K562 (cell line): ENCODE results near the gene LRRC26. TPM values are rescaled to one million over a fixed set of nuclear protein-coding genes. Genes with fewer than 3 reads are reported as not detected.

ENCODE experiments used
- KDM4B ChIP-seq, 2 experiments: fragments of 450-650 bp in 1 of 2; sonication (generic) in 1 of 2; IDR thresholded peaks; 2 replicates each; pipeline ENCODE4 v1.6.1; 2016 to 2017; ENCODE audit warnings: borderline replicate concordance in 2 of 2, antibody characterized with exemption in 1 of 2, low read depth in 1 of 2, mild to moderate bottlenecking in 1 of 2
- KLF13 ChIP-seq: fragments of 450-650 bp; IDR thresholded peaks from 2 replicates; pipeline ENCODE4 v1.6.1; 2016; ENCODE audit warnings: missing genetic modification characterization, low read depth, mild to moderate bottlenecking, missing compliant biosample characterization, moderate library complexity, borderline replicate concordance
- POLR2G ChIP-seq: fragments of 200-400 bp; formaldehyde crosslinking; IDR thresholded peaks from 2 replicates; pipeline ENCODE4 v1.6.1; 2017; ENCODE audit warnings: low read depth, mild to moderate bottlenecking, antibody characterized with exemption, low read length, moderate library complexity
- RBFOX2 ChIP-seq: fragments of 200-400 bp; formaldehyde crosslinking; IDR thresholded peaks from 2 replicates; pipeline ENCODE4 v1.6.1; 2017; ENCODE audit warnings: low read depth, mild to moderate bottlenecking, low read length, moderate library complexity
- polyA plus RNA-seq, 8 experiments: library from polyadenylated mRNA; depleted of rRNA in 4 of 8; stranded (reverse) in 5 of 8; unstranded in 3 of 8; fragments of >200 nt; fragmentation: Nextera tagmentation in 2 of 8; fragmentation: Illumina TruSeq in 1 of 8; extraction: Ambion mirVana in 2 of 8; extraction: Trizol in 1 of 8; gene quantifications; 2 replicates each; pipeline versions ENCODE4 v1.2.1 to v1.2.3, GENCODE V29; 2011 to 2014; ENCODE audit warnings: inconsistent platforms in 1 of 8, missing spikeins in 1 of 8
- total RNA-seq, 7 experiments: library from RNA; depleted of rRNA in 6 of 7; stranded (reverse); fragments of >200 nt in 6 of 7; fragmentation: Illumina TruSeq in 2 of 7; extraction: Trizol in 2 of 7; gene quantifications; 2 replicates each; pipeline versions ENCODE4 v1.2.1 to v1.2.3, GENCODE V29; 2011 to 2021; ENCODE audit warnings: low replicate concordance in 1 of 7
- TF ChIP-seq, protein P1 (sequence below), 2 experiments: fragments of 450-650 bp in 1 of 2; sonication (generic) in 1 of 2; formaldehyde crosslinking in 1 of 2; IDR thresholded peaks; 2 replicates each; pipeline versions ENCODE4 v1.7.1 to v1.9.0; 2016 to 2022; ENCODE audit warnings: inconsistent platforms in 1 of 2, mild to moderate bottlenecking in 1 of 2, missing genetic modification reagents in 1 of 2
- TF ChIP-seq, protein P2 (sequence below): fragments of 200-800 bp; sonication (Bioruptor generic); IDR thresholded peaks from 2 replicates; pipeline ENCODE4 v1.6.1; 2017; ENCODE audit warnings: missing genetic modification characterization, missing compliant biosample characterization
- TF ChIP-seq, protein P3 (sequence below): sonication (generic); formaldehyde crosslinking; IDR thresholded peaks from 2 replicates; pipeline ENCODE4 v1.8.0; 2022; ENCODE audit warnings: mild to moderate bottlenecking, missing genetic modification reagents

Gene LRRC26
- total and polyA plus RNA-seq, 9 of the 15 experiments (the other 6 are each of a cell fraction or from before 2014, with no cell fraction given), result not detected

DNA sequence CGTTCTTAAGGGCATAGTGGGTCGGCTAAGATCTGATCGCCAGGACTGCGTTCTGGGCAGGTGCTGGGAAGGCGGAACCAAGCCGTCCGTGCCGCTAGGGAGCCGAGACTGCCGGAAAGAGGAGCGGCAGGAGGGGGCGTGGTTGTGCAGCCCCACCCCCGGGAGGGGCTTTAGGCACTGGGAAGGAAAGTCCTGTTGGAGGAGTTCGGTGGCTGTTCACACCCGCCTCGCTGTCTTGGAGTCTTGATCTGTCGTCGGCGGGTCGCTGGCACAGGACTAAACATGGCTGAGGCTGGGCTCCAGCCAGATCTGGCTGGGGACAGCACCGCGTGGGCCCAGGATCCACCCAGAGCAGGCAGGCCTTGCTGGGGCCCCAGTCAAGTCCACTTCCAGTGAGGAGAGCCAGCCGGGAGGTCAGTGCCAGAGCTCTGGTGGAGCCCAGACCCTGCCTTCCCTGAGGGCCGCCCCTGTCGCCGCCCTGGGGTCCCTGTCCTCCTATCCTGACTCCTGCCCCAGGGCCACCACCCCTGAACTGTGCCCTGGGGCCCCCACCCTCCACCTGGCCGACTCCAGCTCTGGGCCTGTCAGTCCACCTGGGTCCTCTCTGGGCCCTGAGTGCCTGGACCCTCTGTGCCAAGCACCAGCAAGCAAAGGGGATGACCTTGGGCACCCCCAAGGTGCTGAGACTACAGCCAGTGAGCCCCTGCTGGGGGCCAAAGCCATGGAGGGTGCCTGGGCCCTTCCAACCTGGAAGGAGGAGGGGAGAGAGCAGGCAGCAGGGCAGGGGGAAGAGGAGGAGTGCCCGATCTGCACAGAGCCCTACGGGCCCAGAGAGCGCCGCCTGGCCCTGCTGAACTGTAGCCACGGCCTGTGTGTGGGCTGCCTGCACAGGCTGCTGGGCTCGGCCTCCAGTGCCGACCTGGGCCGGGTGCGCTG is 47.7 kb upstream of the LRRC26 start (continued):
- TF ChIP-seq, protein P1, sequence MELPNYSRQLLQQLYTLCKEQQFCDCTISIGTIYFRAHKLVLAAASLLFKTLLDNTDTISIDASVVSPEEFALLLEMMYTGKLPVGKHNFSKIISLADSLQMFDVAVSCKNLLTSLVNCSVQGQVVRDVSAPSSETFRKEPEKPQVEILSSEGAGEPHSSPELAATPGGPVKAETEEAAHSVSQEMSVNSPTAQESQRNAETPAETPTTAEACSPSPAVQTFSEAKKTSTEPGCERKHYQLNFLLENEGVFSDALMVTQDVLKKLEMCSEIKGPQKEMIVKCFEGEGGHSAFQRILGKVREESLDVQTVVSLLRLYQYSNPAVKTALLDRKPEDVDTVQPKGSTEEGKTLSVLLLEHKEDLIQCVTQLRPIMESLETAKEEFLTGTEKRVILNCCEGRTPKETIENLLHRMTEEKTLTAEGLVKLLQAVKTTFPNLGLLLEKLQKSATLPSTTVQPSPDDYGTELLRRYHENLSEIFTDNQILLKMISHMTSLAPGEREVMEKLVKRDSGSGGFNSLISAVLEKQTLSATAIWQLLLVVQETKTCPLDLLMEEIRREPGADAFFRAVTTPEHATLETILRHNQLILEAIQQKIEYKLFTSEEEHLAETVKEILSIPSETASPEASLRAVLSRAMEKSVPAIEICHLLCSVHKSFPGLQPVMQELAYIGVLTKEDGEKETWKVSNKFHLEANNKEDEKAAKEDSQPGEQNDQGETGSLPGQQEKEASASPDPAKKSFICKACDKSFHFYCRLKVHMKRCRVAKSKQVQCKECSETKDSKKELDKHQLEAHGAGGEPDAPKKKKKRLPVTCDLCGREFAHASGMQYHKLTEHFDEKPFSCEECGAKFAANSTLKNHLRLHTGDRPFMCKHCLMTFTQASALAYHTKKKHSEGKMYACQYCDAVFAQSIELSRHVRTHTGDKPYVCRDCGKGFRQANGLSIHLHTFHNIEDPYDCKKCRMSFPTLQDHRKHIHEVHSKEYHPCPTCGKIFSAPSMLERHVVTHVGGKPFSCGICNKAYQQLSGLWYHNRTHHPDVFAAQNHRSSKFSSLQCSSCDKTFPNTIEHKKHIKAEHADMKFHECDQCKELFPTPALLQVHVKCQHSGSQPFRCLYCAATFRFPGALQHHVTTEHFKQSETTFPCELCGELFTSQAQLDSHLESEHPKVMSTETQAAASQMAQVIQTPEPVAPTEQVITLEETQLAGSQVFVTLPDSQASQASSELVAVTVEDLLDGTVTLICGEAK (IDR thresholded peaks at IDR 0.05), result peak; percentile 84
- TF ChIP-seq, protein P1 (CRISPR knock-in tag; IDR thresholded peaks at IDR 0.05), result no peak
- TF ChIP-seq RBFOX2 (peak; percentile 74), POLR2G (peak; percentile 82), KLF13 (tag) (peak; percentile 91), KDM4B (IDR thresholded peaks at IDR 0.05; ENCODE audit: borderline replicate concordance in 2 of 2, low read depth in 1 of 2) (no peak)
- TF ChIP-seq, protein P2, sequence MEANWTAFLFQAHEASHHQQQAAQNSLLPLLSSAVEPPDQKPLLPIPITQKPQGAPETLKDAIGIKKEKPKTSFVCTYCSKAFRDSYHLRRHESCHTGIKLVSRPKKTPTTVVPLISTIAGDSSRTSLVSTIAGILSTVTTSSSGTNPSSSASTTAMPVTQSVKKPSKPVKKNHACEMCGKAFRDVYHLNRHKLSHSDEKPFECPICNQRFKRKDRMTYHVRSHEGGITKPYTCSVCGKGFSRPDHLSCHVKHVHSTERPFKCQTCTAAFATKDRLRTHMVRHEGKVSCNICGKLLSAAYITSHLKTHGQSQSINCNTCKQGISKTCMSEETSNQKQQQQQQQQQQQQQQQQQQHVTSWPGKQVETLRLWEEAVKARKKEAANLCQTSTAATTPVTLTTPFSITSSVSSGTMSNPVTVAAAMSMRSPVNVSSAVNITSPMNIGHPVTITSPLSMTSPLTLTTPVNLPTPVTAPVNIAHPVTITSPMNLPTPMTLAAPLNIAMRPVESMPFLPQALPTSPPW (CRISPR knock-in tag), result peak; percentile 59; the same call in 1 of the 2 replicates
- TF ChIP-seq, protein P3, sequence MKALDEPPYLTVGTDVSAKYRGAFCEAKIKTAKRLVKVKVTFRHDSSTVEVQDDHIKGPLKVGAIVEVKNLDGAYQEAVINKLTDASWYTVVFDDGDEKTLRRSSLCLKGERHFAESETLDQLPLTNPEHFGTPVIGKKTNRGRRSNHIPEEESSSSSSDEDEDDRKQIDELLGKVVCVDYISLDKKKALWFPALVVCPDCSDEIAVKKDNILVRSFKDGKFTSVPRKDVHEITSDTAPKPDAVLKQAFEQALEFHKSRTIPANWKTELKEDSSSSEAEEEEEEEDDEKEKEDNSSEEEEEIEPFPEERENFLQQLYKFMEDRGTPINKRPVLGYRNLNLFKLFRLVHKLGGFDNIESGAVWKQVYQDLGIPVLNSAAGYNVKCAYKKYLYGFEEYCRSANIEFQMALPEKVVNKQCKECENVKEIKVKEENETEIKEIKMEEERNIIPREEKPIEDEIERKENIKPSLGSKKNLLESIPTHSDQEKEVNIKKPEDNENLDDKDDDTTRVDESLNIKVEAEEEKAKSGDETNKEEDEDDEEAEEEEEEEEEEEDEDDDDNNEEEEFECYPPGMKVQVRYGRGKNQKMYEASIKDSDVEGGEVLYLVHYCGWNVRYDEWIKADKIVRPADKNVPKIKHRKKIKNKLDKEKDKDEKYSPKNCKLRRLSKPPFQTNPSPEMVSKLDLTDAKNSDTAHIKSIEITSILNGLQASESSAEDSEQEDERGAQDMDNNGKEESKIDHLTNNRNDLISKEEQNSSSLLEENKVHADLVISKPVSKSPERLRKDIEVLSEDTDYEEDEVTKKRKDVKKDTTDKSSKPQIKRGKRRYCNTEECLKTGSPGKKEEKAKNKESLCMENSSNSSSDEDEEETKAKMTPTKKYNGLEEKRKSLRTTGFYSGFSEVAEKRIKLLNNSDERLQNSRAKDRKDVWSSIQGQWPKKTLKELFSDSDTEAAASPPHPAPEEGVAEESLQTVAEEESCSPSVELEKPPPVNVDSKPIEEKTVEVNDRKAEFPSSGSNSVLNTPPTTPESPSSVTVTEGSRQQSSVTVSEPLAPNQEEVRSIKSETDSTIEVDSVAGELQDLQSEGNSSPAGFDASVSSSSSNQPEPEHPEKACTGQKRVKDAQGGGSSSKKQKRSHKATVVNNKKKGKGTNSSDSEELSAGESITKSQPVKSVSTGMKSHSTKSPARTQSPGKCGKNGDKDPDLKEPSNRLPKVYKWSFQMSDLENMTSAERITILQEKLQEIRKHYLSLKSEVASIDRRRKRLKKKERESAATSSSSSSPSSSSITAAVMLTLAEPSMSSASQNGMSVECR (CRISPR knock-in tag), result peak; percentile 35; the same call in 1 of the 2 replicates
